RWPE1 (cell line): Measurements from ENCODE around the gene GPR78.

Experiments used
- CTCF ChIA-PET: fragments of 350-600 bp; sonication (Branson Sonifier 250); formaldehyde crosslinking; extraction: SDS; loops from one replicate; lab custom pipeline; 2021; lab: Yijun Ruan, JAX
- POLR2A ChIA-PET: fragments of 400-600 bp; formaldehyde crosslinking; extraction: SDS; loops from one replicate; lab custom pipeline; 2020; ENCODE audit warnings: antibody characterized with exemption; ENCODE audit not compliant: low non-redundant PET; lab: Yijun Ruan, JAX
- DNase-seq: peaks from one replicate; pipeline ENCODE4 v3.0.0; 2012; ENCODE audit warnings: low spot score
- H3K27ac ChIP-seq: fragments of 450-650 bp; 2 replicates; pipeline ENCODE4 v1.5.1; 2017
- TF ChIP-seq, protein P1 (sequence below): fragments of 450-650 bp; conservative IDR thresholded peaks from 2 replicates; pipeline ENCODE4 v1.5.1; 2017; ENCODE audit warnings: low read depth, mild to moderate bottlenecking

Gene GPR78

GRCh38 chr4:8558080-8558960 lies 21.9 kb upstream of the GPR78 start:
- DNase-seq: no peak
- TF ChIP-seq, protein P1, sequence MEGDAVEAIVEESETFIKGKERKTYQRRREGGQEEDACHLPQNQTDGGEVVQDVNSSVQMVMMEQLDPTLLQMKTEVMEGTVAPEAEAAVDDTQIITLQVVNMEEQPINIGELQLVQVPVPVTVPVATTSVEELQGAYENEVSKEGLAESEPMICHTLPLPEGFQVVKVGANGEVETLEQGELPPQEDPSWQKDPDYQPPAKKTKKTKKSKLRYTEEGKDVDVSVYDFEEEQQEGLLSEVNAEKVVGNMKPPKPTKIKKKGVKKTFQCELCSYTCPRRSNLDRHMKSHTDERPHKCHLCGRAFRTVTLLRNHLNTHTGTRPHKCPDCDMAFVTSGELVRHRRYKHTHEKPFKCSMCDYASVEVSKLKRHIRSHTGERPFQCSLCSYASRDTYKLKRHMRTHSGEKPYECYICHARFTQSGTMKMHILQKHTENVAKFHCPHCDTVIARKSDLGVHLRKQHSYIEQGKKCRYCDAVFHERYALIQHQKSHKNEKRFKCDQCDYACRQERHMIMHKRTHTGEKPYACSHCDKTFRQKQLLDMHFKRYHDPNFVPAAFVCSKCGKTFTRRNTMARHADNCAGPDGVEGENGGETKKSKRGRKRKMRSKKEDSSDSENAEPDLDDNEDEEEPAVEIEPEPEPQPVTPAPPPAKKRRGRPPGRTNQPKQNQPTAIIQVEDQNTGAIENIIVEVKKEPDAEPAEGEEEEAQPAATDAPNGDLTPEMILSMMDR: no peak
- POLR2A ChIA-PET: no interaction called here
- no peak overlapping the region for H3K27ac ChIP-seq
- CTCF ChIA-PET: no interaction called here

GRCh38 chr4:8559011-8559410 lies 21.2 kb upstream of the GPR78 start:
- no peak overlapping the region for H3K27ac ChIP-seq
- no peak for DNase-seq
- CTCF ChIA-PET: no interaction called here
- TF ChIP-seq, protein P1: no peak
- POLR2A ChIA-PET: no interaction called here

DNA sequence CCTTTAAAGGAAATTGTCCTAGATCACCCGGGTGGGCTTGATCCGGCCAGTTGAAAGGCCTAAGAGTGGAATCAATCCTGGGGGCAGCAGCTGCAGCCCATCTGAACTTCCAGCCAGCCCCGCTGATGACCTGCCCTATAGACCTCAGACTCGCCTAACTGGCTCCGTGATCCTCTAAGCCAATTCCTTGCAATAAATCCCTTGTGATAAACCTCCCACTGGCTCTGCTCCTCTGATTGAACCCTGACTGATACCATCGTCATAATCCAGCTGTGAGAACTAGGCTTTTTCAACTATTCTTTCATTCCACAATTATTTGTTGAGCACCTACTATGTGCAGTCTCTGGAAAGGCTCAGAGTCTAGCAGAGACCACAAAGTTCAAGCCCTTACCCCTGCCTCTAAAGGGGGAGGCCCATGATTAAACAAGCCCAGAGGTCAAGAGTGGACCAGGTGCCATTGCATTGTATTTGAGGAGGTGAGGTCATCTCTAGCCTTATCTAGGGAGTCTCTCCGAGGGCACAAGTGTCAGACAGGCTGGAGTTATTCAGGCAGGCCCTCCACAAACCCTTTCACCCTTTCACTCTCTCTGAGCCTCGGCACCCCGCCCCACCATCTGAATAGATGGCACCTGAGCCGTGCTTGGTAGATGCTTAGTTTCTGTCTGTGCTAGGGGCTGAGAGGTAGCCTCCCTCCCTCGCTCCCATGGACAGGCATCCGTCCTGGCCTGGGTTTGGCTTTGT lies 20.5 kb upstream of the GPR78 start:
- no peak overlapping the region for H3K27ac ChIP-seq
- TF ChIP-seq, protein P1: no peak
- DNase-seq: no peak
- POLR2A ChIA-PET: no interaction called here
- CTCF ChIA-PET: no interaction called here

GRCh38 chr4:8560265-8561047 lies 19.7 kb upstream of the GPR78 start:
- ChIA-PET POLR2A (no interaction called here), CTCF (no interaction called here)
- H3K27ac ChIP-seq: no peak overlapping the region
- TF ChIP-seq, protein P1: no peak
- DNase-seq: no peak

DNA sequence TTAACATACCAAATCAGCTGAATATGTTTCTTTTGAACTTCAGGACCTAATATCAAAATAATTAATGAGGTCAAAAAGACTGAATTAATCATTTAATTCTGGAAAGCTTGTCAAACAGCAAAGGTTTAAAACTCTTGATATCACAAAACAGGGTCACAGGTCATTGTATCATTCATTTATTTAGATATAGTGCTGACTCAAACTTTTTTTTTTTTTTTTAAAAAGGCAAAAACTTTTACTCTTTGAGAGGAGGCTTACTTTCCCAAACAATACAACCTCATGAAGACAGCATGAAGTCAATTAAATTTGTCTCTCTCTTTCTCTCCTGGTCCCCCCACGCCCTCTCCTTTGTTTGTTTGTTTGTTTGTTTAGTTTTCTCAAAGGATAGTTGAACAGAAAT lies 15.6 kb upstream of the GPR78 start:
- ChIA-PET CTCF (no interaction called here), POLR2A (no interaction called here)
- no peak overlapping the region for H3K27ac ChIP-seq
- no peak for DNase-seq
- TF ChIP-seq, protein P1: no peak

- H3K27ac ChIP-seq: no peak overlapping the region
- CTCF ChIA-PET: no interaction called here
- no peak for DNase-seq
- TF ChIP-seq, protein P1: no peak
- POLR2A ChIA-PET: no interaction called here
Measured at GRCh38 chr4:8568068-8568668, 12.0 kb upstream of the GPR78 start.
